NCI-H345 (cell line): ENCODE measurements around the gene PPP1R12C.

Experiments used
- DNase-seq: peaks from one replicate; lab custom pipeline; 2025; lab: John Stamatoyannopoulos, UW

PPP1R12C gene

DNA sequence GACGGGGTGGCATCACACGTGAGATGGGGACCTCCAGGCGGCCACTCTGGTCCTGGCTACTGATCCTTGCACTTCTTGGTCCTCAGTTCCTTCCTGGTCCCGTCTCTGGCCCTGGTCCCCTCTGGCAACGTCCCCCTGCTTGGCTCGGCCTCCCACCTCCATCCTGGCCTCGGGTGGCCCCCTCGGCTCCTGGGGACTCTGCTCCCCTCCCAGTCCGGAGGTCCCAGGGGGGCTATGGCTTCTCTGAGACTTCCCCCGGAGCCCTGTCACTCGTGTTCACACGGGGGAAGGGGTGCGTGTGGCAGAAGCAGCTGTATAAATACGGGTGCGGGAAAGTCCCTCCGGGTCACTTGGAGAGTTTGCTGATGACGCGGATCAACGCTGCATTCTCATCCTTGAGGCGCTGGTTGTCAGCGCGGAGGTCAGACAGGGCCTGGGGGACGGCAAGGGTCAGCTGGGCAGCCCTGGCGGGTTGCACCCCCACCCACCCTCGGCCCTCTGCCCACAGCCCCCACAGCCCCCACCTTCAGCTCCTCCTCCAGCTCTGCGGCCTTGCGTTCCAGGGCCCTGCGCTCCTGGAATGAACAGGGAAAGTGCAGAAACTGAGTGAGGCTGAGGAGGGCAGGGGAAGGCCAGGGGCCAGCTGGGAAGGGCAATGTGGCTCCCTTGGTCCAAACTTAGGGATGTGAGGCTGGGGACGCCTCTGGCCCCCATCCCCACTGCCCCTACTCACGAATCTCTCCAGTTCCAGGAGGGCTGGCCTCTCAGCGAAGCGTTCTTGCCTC, 26.1 kb downstream of the PPP1R12C start:
- no peak for DNase-seq

DNA sequence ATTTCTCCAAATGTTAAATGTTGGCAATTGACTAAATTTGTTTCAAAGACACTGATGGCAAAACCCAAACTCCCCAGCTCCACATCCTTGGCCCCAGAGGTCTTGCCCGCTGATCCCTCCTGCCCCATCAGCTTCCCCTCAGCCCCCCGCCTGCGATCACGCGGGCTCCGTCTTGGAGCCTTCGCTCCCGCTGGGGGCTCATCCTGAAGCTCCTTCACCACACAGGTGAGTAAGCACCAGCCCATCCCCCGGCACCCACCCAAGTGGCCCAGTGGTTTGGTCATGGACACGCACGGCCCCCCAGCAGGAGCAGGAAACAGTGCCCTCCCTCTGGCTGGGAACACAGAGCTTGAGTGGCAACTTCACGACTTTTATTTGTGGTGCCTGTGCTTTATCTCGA, 26.9 kb downstream of the PPP1R12C start:
- DNase-seq, result no peak

DNA sequence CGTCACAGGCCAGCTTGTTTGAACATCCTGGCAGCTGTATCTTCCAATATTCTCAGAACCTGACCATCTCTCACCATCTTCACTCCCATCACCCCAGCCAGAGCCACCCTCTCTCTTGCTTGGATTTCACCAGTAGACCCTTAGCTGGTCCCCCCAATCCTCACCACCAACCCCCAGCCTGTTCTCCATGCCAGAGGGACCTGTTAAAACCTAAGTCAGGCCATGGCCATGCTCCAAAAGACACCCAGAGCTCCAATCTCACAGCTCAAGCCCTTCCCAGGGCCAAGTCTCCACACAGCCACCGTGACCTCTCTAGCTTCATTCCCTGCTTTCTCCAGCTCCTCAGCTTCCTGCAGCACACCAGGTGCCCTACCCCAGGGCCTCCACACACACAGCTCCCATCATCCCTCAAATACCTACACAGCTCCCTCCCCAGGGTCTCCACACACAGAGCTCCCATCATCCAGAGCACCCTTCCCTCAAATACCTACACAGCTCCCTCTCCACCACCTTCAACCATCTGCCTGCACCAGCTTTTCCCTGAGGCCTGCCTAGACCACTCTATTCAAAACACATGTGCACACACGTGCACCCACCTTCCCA, 28.0 kb downstream of the PPP1R12C start:
- DNase-seq, result no peak

DNA sequence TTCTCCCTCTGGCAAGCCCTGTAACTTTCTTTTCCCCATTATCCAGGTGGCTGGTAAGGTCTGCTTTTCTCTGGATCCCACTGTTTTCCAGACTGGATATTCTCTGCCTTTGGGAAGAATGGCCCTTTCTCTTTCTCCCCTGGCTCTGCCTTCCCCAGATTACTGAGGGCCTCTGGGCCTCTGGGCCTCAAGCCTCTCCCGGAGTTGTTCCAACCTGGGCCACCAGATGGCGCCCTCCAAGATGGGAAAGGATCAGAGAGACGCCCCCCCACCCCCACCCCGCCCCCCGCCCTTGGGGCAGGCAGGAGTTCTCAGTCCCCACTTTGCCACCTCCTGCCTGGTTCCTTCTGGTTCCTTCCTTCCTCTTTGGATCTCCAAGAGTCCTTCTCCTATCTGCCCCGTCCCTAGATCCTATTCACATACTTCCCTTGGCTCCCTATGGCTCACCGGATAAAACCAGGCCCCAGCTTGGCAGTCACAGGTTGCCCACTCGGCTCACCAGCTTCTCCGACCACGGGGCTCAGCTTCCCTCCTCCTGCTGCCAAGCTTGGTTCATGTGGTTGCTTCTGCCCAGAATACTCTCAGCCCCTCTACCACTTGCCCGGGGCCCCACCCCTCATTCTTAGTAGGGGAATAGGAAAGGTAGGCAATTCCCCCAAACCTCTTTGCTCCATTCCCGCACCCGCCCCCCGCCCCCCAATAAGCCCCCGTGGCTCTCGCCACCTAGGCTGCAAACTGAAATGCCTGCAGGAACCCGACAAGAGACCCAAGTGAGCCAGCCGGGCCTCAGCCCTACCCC, 28.7 kb downstream of the PPP1R12C start:
- peak; percentile 78 for DNase-seq

DNA sequence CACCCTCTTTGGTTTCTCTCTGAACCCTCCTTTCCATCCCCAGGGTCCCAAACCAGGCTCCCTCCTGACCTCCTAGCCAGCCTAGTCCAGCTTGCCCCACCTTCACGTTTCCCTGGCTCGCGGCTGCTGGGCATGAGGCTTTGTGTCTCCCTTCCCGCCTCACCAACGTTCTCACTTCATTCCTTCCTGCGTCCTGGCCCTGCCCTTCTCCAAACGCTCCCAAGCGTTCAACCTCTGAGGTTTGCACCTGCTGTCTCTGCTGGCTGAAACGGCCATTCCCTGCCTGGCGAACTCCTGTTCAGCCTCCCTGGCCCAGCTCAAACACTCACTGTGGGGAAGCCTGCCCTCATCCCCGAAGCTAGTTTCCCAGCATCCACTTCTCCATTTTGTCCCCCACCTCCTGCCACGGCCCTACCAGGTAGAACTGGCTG, 29.4 kb downstream of the PPP1R12C start:
- no peak for DNase-seq

DNA sequence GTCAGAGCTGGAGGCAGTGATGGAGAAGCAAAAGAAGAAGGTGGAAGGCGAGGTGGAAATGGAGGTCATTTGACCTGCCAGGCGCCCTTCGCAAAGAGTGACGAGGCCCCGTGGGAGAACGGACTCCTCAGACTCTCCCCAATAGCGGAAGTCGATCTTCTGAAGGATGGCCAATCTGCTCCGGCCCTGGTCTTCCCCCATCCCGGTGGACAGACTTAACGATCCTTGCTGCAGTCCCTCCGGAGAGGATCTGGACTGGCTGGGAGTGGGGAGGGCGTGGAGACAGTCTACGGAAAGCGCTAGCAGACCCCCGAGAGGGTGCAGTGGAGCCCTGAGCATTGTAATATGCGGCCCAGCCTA, 29.9 kb downstream of the PPP1R12C start:
- DNase-seq, result no peak

DNA sequence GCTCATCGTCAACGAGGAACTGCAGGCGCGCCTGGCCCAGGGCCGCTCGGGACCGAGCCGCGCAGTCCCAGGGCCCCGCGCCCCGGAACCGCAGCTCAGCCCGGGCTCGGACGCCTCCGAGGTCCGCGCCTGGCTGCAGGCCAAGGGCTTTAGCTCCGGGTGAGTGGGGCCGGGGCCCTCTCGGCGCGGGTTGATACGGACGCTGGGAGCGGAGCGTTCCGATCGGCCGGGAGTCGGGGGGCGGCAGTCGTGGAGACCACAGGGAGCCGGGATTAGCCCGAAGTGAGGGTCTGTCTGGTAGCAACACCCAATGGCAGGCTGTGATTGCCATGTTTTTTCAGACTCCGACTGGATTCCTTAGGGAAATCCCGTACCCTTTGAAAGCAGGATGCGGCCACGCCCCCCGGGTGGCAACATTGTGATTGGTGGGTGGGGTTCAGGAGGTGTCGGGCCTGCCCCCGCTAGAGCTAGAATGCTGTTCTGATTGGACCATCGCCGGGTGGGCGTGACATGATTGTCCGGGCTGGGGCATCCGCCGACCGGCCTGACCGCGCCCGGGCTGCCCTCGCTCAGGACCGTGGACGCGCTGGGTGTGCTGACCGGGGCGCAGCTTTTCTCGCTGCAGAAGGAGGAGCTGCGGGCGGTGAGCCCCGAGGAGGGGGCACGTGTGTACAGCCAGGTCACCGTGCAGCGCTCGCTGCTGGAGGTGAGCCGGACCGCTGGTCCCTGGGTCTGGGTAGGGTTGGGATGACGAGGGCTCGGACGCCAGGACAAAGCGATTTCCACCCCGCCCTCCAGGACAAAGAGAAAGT, 30.5 kb downstream of the PPP1R12C start:
- DNase-seq, result peak; percentile 80

DNA sequence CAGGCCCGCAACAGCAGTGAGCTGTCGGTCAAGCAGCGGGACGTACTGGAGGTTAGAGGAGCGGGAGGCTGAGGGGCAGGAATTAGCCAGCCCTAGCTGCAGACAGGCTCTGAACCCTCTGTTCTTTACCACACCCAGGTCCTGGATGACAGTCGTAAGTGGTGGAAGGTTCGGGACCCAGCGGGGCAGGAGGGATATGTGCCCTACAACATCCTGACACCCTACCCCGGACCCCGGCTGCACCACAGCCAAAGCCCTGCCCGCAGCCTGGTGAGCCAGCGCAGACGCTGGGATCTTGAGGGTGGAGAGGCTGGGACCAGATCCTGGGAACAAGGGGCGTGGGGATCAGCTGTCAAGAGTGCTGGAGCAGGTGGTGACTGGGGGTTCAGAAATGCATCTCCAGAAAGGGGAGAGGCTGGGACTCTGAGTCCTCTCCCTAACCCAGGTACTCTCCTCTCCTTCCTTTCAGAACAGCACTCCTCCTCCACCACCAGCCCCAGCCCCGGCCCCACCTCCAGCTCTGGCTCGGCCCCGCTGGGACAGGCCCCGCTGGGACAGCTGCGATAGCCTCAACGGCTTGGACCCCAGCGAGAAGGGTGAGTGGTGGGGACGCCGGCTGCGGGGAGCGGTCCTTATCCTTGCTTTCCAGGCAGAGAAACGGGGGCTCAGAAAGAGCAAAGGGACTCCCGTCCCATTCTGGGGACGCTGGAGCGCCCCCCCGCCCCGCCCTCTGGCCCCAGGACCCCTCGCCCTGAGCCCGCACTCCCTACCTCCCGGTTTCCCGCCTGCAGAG, 31.3 kb downstream of the PPP1R12C start:
- no peak for DNase-seq

DNA sequence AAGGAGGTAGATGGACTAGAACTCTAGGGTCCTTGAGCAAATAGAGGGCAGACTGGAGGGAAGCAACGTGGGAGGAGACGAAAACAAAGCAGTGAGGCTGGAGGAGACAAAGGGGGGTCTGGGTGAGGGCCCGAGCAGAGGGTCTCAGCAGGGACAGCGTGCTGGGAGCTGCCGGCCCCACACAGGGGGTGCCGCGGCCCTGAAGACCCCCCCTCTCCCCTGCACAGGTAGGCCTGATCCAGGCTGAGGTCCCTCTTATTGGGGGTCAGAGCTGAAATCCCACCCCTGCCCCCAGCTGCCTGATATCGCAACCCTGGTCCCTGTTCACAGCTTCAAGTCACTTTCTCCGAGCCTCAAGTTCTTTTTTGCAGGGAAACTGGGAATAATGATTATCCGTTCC, 33.0 kb downstream of the PPP1R12C start:
- DNase-seq, result no peak

DNA sequence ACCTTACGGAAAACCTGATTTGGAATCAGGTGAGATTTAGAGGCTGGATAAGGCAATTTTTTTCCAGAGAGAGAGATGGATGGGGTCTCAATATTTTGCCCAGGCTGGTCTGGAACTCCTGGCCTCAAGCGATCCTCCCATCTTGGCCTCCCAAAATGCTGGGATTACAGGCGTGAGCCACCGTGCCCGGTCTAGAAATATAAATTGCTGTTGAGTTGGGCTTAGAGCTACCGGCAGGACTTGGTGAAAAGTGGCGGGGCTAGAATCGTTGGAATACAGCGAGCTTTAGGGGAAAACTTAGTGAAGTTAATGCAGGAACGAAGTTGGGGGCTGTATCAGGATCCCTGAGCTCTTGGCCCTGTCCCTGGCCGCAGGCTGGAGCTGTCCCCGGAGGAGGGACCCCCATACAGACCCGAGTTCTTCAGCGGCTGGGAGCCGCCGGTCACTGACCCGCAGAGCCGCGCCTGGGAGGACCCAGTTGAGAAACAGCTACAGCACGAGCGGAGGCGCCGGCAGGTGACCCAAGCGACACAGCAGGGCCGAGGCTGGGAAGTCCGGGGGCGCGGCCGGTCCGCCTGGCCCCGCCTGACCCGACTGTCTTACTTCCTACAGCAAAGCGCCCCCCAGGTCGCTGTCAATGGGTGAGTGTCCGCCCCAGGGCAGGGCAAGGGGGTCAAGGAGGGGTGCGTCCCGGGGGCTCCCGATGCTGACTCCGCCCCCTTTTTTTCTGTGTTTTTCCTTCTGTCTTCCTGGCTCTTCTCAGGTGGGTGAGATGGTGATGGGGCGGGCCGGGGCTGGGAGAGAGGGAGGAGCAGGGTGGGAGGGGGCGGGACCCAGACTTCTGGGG, 34.2 kb downstream of the PPP1R12C start:
- DNase-seq, result no peak

DNA sequence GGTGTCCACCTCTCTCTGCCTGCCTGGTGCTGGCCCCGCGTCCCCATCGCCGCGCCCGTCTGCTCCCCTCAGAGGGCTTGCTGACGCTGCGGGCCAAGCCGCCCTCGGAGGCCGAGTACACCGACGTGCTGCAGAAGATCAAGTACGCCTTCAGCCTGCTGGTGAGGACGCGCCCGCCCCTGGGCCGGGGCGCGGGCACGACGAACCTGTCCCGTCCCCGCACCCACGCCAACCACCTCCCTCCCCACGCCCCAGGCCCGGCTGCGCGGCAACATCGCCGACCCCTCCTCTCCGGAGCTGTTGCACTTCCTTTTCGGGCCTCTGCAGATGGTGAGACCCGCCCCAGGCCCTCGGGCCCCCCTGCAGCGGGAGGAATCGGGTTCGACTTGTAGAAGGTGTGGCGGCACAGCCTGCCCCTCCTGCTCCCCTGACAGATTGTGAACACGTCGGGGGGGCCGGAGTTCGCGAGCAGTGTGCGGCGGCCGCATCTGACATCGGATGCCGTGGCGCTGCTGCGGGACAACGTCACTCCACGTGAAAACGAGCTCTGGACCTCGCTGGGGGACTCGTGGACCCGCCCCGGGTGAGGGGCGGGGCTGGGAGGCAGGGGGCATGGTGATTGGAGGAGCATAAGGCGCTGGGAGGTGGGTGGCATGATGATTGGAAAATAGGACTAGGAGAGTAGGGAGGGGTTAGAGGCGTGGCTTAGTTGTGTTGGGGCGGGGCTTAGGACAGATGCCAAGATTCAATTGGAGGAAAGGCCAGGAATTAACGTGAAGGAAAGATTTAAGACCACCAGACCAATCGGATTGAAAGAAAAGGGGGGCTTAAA, 35.2 kb downstream of the PPP1R12C start:
- no peak for DNase-seq

DNA sequence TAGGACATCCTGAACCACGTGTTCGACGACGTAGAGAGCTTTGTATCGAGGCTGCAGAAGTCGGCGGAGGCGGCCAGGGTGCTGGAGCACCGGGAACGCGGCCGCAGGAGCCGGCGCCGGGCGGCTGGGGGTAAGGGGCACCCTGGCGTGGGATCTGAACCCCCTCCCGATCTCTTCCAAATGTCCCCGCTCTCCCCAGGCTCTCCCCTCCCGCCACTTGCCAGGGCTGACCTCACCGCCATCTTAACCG, 35.7 kb downstream of the PPP1R12C start:
- DNase-seq, result no peak

DNA sequence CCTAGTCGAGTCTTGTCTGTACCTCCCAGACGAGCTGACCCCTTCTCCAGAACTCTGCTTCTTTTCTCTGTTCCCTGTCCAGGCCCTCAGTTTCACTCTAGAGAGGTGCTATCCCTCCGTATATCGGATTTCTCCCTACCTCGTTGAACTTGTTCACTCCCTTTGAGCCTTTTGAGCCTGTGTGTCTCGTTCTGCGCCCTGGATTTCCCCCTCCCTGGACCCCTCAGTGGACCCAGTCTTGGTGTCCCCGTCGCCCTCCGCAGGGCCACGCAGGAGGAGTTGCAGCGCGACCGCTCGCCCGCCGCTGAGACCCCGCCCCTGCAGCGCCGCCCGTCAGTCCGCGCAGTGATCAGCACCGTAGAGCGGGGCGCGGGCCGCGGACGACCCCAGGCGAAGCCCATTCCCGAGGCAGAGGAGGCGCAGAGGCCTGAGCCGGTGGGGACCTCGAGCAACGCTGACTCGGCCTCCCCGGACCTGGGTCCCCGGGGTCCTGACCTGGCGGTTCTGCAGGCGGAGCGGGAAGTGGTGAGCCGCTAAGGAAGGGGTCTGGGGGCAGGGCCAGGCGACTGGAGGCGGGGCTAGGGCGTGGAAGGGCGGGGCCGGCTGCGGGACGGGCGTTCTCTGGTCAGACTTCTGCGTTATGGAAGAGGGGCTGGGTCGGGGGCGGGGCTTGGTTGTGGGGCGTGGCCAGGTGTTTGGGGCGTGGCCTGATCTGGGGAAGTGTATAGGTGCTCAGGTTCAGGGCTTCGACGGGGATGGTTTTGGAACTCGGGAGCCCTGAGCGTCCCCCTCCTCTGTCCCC, 36.3 kb downstream of the PPP1R12C start:
- peak; percentile 78 for DNase-seq

DNA sequence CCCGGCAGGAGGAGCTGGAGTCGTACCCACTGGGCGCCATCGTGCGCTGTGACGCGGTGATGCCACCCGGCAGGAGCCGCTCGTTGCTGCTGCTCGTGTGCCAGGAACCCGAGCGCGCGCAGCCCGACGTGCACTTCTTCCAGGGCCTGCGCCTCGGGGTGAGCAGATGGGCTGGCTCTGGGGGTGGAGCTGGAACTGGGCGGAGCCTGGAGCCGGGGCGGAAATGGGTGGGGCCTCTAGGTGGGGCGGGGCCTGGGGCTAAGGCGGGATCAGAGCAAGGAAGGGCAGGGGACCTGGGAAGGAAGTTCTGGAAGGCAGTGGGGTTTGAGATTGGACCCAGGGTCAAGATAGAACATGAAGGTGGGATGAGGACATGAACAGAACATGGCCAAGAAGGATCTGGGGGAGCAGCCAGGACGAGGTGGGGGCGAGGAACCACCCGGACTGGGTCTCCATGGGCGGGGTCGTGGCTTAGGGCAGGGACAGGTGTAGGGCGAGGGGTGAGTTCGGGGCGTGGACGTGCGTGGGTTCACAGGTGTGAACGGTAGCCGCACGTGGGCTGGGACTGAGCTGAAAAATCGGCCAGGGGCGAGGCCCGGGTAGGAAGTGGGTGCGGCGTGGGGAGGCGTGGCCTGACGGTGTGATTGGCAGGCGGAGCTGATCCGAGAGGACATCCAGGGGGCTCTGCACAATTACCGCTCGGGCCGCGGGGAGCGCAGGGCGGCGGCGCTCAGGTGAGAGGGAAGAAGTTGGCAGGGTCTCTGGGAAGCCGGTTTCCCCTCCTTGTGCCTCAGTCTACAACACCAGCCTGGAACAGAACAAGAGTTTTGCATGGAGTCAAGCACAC, 37.1 kb downstream of the PPP1R12C start:
- peak; percentile 76 for DNase-seq

DNA sequence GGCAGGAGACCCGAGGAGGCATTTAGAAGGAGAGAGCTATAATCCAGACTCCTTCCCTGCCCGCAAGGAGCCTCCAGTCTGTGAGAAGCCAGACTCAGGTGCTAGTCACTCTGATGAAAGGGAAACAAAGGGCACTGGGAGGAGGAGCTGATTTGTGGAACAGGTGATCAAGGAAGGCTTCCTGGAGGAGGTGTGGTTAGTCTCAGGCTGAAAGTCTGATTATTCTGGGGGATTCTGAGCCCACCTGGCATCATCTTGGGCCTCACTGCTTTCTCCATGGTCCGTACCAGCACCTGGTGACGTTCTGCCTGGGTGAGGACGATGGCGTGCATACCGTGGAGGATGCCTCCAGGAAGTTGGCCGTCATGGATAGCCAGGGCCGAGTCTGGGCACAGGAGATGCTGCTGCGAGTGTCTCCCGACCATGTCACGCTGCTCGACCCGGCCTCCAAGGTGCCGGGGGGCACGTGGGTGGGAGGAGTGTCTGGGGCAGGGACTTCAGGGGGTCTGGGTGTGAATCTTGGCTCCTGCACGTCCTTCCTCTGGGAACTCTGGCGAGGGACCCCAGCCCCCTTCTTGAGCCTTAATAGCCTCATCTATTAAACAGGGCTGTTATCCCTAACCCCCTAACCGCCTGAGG, 37.9 kb downstream of the PPP1R12C start:
- no peak for DNase-seq

DNA sequence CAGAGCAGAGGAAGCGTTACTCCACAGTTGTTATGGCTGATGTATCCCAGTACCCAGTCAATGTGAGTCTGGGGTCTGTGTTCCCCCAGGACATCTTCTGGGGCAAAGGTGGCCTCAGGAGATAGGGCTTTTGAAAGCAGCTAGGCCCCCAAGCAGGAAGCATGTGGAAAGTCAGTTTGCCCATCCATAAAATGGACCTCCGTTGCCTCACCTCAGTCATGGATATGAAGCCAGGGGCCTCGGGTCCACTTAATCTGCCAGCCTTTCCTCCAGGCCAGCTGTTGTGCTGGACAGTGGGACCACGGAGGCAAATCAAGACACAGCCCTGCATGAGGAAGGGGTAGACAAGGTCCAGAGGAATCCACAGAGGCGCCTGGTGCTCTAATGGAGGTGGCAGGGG, 38.4 kb downstream of the PPP1R12C start:
- no peak for DNase-seq

DNA sequence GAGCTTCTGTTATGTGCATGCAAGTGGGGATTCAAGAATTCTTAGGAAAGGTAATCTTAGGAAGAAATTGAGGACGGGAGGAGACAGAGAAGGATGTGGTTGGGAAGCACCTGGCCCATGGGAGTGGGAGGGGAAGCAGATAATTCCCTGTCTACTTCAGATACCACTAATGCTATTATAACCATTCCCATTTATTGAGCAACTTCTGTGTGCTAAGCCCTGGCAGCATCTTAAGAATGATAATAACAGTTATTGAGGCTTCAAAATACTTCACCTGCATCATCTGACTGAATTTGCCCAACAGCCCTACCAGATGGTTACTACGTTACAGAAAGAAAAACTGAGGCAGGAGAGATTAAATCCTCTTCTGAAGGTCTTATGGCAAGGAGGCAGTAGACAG, 40.3 kb downstream of the PPP1R12C start:
- no peak for DNase-seq

DNA sequence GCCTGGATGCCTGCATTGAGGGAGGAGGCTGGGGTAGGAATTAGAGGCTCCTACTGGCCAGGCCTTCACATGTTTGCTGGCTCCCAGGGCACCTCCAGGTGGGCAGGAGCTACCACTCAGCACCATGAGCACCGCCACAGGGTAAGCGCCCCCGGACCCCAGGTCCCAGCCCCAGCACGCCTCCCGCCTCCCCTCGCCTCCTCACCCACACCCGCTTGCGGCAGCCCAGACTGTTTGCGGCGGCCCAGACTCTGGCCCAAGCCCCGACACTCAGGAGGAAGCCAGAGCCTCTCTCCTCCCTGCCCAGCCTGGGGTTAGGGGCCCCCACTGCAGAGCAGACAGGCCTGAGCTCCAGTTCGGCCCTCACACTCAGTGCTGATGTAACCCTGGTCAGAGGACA, 41.1 kb downstream of the PPP1R12C start:
- no peak for DNase-seq
